Stimulated activated CD8-positive, alpha-beta memory T cell treated with anti-CD3 and anti-CD28 coated beads, Interleukin-15, amount 100 ng/mL, for 24 hours (primary cell): ENCODE data around the gene HOXD4.

Experiments
- DNase-seq: peaks from one replicate; pipeline ENCODE4 v3.0.0-alpha.2; 2020; ENCODE audit warnings: low read depth

The HOXD4 gene

DNA sequence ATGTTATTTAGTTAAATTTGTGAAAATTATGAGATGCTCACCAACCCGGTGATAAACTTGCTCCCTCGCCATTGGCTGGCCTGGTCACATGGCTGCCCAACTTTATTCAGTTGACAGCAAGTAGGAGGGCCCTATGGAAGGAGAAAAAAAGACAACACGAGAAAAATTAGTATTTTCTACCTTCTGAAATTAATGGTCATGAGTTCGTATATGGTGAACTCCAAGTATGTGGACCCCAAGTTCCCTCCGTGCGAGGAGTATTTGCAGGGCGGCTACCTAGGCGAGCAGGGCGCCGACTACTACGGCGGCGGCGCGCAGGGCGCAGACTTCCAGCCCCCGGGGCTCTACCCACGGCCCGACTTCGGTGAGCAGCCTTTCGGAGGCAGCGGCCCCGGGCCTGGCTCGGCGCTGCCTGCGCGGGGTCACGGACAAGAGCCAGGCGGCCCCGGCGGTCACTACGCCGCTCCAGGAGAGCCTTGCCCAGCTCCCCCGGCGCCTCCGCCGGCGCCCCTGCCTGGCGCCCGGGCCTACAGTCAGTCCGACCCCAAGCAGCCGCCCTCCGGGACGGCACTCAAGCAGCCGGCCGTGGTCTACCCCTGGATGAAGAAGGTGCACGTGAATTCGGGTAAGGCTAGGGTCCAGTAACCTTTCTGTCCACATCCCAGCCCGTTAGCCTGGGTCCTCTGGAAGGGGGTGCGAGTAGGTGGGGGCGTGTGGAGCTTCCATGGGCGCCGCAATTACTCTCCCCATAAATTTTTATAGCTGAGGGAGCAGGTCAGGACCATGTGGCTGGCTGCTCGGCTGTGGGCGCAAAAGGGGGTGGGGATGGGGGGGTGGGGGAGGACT is at the start of gene HOXD4:
TSS of gene HOXD4 (plus strand) at position 109 of the 846 bp plus-strand sequence. CDS start at position 193, 84 bp downstream.
- no peak for DNase-seq

DNA sequence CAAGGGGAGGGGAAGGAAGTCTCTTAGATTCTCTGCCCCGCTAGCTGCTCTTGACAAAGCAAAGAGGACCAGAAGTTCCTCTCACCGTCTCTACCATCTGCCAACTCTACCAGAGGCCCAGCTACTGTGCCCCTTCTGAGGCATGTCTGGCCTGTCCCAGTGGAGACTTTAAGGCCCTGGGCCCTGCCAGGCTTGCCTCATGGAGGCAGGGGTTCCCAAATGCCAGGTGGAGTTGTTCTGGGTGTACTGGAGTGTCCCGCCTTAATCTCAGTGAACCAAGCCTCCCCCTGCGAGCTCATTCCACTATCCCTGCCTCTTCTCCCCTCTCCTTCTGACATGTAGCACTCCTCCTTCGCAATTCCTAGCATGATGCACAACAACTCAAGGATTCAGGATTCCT is 49.5 kb upstream of the HOXD4 start:
- DNase-seq, result no peak

- DNase-seq, result no peak
Measured at GRCh38 chr2:176102309-176102866, 49.0 kb upstream of the HOXD4 start.

DNA sequence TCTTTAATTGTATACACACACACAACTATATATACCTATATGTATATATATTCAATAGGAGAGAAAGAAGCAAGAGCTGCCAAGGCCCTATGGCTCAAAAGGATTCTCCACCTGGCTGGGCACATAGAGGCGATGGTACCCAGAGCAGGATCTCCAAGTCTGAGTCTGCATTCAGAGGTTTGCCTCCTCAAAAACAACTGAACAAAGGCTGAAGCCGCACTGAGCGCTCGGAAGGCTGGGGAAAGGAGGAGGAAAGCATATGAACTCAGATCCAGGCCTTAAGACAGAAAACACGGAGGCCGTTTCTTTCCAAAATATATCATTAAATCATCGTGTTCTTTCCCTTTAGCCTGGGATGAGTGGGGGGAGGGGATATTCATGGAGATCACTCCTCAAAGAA is 48.2 kb upstream of the HOXD4 start:
- DNase-seq, result no peak

GRCh38 chr2:176103742-176104315 is 47.5 kb upstream of the HOXD4 start:
- no peak for DNase-seq

GRCh38 chr2:176104316-176105077 is 46.9 kb upstream of the HOXD4 start:
- DNase-seq, result no peak

- DNase-seq, result no peak
Measured at GRCh38 chr2:176105078-176105729, 46.1 kb upstream of the HOXD4 start.

GRCh38 chr2:176105730-176106580 is 45.4 kb upstream of the HOXD4 start:
- DNase-seq, result no peak

DNA sequence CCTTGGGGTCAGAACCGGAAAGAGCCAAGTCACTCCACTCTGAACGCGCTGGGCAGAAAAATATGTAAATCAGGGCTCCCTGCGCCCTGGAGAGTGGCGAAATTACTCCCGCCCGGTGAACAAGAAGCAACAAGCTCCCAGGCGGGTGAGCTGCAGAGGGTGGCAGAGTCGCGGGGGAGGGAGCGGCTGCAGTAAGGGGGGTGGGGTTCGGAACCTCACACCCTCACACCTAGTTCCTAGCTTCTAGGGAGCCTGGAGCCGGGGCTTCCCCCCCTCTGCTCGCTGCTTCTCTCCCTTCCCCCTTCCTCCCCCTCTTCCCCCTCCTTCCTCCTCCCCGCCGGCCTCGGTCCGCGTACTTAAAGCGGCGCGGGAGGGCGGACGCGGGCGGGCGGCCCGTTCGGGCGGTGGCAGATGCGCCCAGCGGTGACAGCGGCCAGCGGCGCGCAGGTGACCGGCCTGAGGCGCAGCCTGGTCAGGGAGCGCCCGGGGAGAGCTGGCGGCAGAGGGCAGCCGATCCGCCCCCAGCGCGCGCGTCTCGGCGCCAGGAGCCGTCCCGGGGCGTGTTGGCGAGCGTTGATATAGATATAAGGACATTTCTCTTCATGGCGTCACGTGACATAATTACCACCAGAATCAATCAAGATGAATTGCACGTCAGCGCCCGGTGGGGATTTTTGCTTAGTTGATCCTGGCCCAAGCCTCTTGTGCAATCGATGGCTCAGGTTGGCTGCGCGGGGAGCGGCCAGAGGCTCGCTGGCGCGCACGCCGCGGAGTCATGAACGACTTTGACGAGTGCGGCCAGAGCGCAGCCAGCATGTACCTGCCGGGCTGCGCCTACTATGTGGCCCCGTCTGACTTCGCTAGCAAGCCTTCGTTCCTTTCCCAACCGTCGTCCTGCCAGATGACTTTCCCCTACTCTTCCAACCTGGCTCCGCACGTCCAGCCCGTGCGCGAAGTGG is 44.5 kb upstream of the HOXD4 start, which contains the start of gene HOXD11:
TSS of gene HOXD11 (plus strand) at position 700 of the 959 bp plus-strand sequence. CDS start at position 776, 76 bp downstream.
- no peak for DNase-seq

- DNase-seq, result no peak
Measured at GRCh38 chr2:176107731-176108181, 43.6 kb upstream of the HOXD4 start.

- DNase-seq, result no peak
Measured at GRCh38 chr2:176109192-176109901, 42.0 kb upstream of the HOXD4 start.

GRCh38 chr2:176109946-176110345 is 41.4 kb upstream of the HOXD4 start:
- no peak for DNase-seq

GRCh38 chr2:176110415-176111308 is 40.7 kb upstream of the HOXD4 start:
- DNase-seq, result no peak

DNA sequence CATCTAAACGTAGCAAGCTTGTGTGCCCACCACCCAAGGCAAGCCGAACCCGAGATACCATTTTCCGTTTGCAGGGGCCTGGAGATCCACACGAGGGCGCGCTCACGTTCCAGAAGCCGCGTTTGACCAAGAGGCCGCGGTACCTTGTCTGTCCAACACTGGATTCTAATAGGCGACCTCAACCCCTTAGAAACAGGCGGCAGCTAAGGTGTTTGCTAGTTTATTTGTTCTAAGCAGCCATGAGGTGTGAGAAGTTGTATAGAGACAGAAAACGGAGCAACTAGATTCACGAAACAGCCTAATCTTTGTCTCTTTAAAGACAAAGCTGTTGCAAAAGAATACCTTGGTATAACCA is 40.1 kb upstream of the HOXD4 start:
- no peak for DNase-seq

GRCh38 chr2:176111846-176112374 is 39.4 kb upstream of the HOXD4 start:
- DNase-seq, result no peak

GRCh38 chr2:176112375-176113302 is 38.7 kb upstream of the HOXD4 start:
- no peak for DNase-seq
